ENCODE measurements around the gene CACNA2D3. TPM values are rescaled to one million over a fixed set of nuclear protein-coding genes. Genes with fewer than 3 reads are reported as not detected.

Gene CACNA2D3
- total RNA-seq, 2 donors from 2014 or later = 0.97 TPM; not detected in 1

DNA sequence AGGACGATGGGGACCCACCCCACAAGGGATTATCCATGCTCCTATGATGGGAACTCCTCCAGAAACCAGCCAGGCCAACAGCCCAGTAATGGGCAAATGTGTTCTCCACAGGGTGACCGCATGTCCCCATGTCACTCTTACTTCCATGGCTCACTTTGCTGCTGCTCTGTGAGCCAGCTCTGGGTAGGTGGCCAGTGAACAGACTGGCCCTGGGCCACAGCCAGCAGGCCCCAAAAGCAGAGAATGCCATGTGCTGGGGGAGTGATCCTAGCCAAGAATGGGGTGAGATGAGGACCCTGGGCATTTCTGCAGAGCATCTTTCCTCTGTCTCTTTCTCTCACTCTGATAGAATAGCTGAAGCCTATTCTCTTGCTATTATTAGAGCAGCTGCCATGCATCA lies 414.1 kb downstream of the CACNA2D3 start:
- Histone ChIP-seq H3K9ac (ENCODE audit: extremely low read depth, low read length, poor library complexity, severe bottlenecking) (no peak overlapping the region), H3K4me3 (ENCODE audit: low read length) (no peak overlapping the region), H3K4me1 (ENCODE audit: control insufficient read depth, insufficient read depth, low read length) (no peaks in the 10 kb centered on the region), H3K27ac (ENCODE audit: low read depth, low read length) (no peak overlapping the region), H3K27me3 (ENCODE audit: control insufficient read depth, insufficient read depth, low read length, poor library complexity, severe bottlenecking) (no peaks in the 10 kb centered on the region), H3K9me3 (ENCODE audit: control insufficient read depth, low read length) (no peaks in the 10 kb centered on the region), H3K36me3 (ENCODE audit: control insufficient read depth, insufficient read depth, low read length) (no peaks in the 10 kb centered on the region)
- TF ChIP-seq, protein P1, sequence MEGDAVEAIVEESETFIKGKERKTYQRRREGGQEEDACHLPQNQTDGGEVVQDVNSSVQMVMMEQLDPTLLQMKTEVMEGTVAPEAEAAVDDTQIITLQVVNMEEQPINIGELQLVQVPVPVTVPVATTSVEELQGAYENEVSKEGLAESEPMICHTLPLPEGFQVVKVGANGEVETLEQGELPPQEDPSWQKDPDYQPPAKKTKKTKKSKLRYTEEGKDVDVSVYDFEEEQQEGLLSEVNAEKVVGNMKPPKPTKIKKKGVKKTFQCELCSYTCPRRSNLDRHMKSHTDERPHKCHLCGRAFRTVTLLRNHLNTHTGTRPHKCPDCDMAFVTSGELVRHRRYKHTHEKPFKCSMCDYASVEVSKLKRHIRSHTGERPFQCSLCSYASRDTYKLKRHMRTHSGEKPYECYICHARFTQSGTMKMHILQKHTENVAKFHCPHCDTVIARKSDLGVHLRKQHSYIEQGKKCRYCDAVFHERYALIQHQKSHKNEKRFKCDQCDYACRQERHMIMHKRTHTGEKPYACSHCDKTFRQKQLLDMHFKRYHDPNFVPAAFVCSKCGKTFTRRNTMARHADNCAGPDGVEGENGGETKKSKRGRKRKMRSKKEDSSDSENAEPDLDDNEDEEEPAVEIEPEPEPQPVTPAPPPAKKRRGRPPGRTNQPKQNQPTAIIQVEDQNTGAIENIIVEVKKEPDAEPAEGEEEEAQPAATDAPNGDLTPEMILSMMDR (conservative IDR thresholded peaks at IDR 0.05) = no peak
- H3K27me3 Mint-ChIP-seq (ENCODE audit: insufficient read depth) = peaks cover 3% of the 10 kb centered on the region
- no peaks in the 10 kb centered on the region for H3K36me3 Mint-ChIP-seq (ENCODE audit: low read depth)
- WGBS, 2 experiments (ENCODE audit: insufficient coverage in 1 of 2, insufficient read length in 1 of 2) = 69 to 88% methylated on average over 2 of the region's 2 CpGs
- no peak for DNase-seq
- no peaks in the 10 kb centered on the region for H3K9me3 Mint-ChIP-seq
- H3K4me1 Mint-ChIP-seq = peaks cover 2% of the 10 kb centered on the region
- H3K4me3 Mint-ChIP-seq = no peak overlapping the region
- H3K27ac Mint-ChIP-seq = no peak overlapping the region

DNA sequence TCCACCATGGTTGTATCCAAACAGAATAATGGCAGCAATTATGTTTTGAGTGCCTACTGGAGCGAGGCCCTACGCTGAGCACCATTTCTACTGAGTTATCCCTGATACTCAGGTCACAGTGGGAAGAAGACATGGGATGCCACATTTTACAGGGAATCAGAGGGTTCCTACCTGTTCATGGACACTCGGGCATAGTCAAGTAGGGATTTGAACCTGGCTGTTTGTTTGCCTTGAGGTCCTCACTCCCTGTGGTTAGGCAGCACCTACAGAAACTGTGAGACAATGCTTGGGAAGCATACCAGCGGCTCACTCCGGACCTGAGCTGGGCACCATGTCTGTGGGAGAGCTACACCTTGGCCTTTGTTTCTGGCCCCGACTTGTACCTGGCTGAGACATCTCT lies 415.2 kb downstream of the CACNA2D3 start:
- H3K36me3 Mint-ChIP-seq (ENCODE audit: low read depth) = no peaks in the 10 kb centered on the region
- H3K9me3 ChIP-seq (ENCODE audit: control insufficient read depth, low read length) = no peaks in the 10 kb centered on the region
- no peak overlapping the region for H3K4me3 Mint-ChIP-seq
- peaks cover 5% of the 10 kb centered on the region for H3K27me3 Mint-ChIP-seq (ENCODE audit: insufficient read depth)
- TF ChIP-seq, protein P1 (conservative IDR thresholded peaks at IDR 0.05) = no peak
- no peak overlapping the region for H3K4me3 ChIP-seq (ENCODE audit: low read length)
- no peak for DNase-seq
- 92 to 100% methylated on average over 3 to 6 of the region's 6 CpGs for WGBS, 2 experiments (ENCODE audit: insufficient coverage in 1 of 2, insufficient read length in 1 of 2)
- no peaks in the 10 kb centered on the region for H3K27me3 ChIP-seq (ENCODE audit: control insufficient read depth, insufficient read depth, low read length, poor library complexity, severe bottlenecking)
- H3K4me1 Mint-ChIP-seq = peaks cover 2% of the 10 kb centered on the region
- H3K36me3 ChIP-seq (ENCODE audit: control insufficient read depth, insufficient read depth, low read length) = no peaks in the 10 kb centered on the region
- no peak overlapping the region for H3K9ac ChIP-seq (ENCODE audit: extremely low read depth, low read length, poor library complexity, severe bottlenecking)
- H3K27ac ChIP-seq (ENCODE audit: low read depth, low read length) = no peak overlapping the region
- no peaks in the 10 kb centered on the region for H3K4me1 ChIP-seq (ENCODE audit: control insufficient read depth, insufficient read depth, low read length)
- no peaks in the 10 kb centered on the region for H3K9me3 Mint-ChIP-seq
- no peak overlapping the region for H3K27ac Mint-ChIP-seq

DNA sequence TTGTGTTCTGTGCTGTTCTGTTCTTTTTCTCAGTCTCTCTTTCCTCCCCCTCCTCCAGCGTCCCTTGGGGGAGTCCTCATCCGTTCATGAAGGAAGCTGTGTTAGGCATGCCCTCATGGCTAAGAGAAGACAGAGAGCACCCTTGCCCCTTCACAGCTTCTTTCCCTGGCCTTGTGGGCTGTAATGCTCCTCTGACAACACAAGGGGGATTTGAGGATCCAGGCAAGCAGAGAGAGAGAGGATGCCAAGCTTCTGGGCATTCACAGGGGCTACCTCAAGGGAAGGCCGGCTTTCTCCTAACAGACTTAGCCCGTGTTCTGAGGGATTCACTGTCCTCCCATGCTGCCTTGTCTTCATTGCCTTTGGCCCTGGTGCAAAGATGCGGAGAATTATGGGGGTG lies 416.0 kb downstream of the CACNA2D3 start:
- DNase-seq = peak; percentile 82

More for the DNA sequence above, 416.0 kb downstream of the CACNA2D3 start:
- H3K27me3 ChIP-seq (ENCODE audit: control insufficient read depth, insufficient read depth, low read length, poor library complexity, severe bottlenecking) = no peaks in the 10 kb centered on the region
- peaks cover 3% of the 10 kb centered on the region for H3K27me3 Mint-ChIP-seq (ENCODE audit: insufficient read depth)
- H3K27ac Mint-ChIP-seq = no peak overlapping the region
- no peak overlapping the region for H3K4me3 ChIP-seq (ENCODE audit: low read length)
- H3K9ac ChIP-seq (ENCODE audit: extremely low read depth, low read length, poor library complexity, severe bottlenecking) = no peak overlapping the region
- H3K36me3 Mint-ChIP-seq (ENCODE audit: low read depth) = no peaks in the 10 kb centered on the region
- peaks cover 2% of the 10 kb centered on the region for H3K4me1 Mint-ChIP-seq
- no peak overlapping the region for H3K4me3 Mint-ChIP-seq
- H3K27ac ChIP-seq (ENCODE audit: low read depth, low read length) = no peak overlapping the region
- TF ChIP-seq, protein P1 (conservative IDR thresholded peaks at IDR 0.05) = peak; percentile 78
- 57 to 74% methylated on average over 5 of the region's 5 CpGs for WGBS, 2 experiments (ENCODE audit: insufficient coverage in 1 of 2, insufficient read length in 1 of 2)
- H3K4me1 ChIP-seq (ENCODE audit: control insufficient read depth, insufficient read depth, low read length) = no peaks in the 10 kb centered on the region
- H3K36me3 ChIP-seq (ENCODE audit: control insufficient read depth, insufficient read depth, low read length) = no peaks in the 10 kb centered on the region
- no peaks in the 10 kb centered on the region for H3K9me3 Mint-ChIP-seq
- no peaks in the 10 kb centered on the region for H3K9me3 ChIP-seq (ENCODE audit: control insufficient read depth, low read length)

All from endodermal cell (in vitro differentiated cells).